Testis (tissue), 2 donors: ENCODE results near the gene SOCS2.

Source experiments
- POLR2A ChIP-seq: fragments of 450-650 bp; IDR thresholded peaks from one replicate; pipeline ENCODE4 v1.6.1; 2017; ENCODE audit warnings: antibody characterized with exemption, mild to moderate bottlenecking, moderate library complexity
- TF ChIP-seq, protein P1 (sequence below), 3 experiments: fragments of 450-650 bp in 2 of 3; fragments of 200-600 bp in 1 of 3; sonication (generic) in 1 of 3; IDR thresholded peaks; one replicate each; pipeline ENCODE4 v1.5.1; 2016 to 2019; ENCODE audit warnings: antibody characterized with exemption in 3 of 3, mild to moderate bottlenecking in 2 of 3, moderate library complexity in 1 of 3

DNA sequence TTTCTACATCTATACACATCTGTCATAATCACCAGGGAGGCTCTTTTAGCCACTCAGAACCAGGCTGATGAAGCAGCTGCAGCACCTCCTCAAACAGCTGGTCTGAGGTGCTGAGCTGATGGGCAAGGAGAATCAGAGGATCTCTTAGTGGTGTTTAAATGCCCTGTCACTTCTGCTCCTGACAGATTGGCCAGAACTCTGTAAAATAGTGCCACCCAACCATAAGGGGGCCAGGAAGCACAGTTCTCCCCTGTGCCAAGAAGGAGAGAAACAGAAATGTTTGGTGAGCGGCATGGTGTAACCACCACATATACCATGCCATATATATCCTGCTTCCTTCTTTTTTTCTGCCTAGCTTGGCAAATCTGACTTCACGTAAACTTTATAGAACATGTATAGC is 12.8 kb downstream of the SOCS2 start:
- TF ChIP-seq, protein P1, sequence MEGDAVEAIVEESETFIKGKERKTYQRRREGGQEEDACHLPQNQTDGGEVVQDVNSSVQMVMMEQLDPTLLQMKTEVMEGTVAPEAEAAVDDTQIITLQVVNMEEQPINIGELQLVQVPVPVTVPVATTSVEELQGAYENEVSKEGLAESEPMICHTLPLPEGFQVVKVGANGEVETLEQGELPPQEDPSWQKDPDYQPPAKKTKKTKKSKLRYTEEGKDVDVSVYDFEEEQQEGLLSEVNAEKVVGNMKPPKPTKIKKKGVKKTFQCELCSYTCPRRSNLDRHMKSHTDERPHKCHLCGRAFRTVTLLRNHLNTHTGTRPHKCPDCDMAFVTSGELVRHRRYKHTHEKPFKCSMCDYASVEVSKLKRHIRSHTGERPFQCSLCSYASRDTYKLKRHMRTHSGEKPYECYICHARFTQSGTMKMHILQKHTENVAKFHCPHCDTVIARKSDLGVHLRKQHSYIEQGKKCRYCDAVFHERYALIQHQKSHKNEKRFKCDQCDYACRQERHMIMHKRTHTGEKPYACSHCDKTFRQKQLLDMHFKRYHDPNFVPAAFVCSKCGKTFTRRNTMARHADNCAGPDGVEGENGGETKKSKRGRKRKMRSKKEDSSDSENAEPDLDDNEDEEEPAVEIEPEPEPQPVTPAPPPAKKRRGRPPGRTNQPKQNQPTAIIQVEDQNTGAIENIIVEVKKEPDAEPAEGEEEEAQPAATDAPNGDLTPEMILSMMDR (IDR thresholded peaks at IDR 0.05): no peak
- no peak for TF ChIP-seq POLR2A
